Measurements from ENCODE around the gene ACTL6B. TPM values are rescaled to one million over a fixed set of nuclear protein-coding genes. Genes with fewer than 3 reads are reported as not detected.
"Not testable (repeated sequence)": the region's sequence is repeated elsewhere in the genome, so short reads cannot be mapped to it uniquely, and the experiment has no call there.

The ACTL6B gene
- total and polyA plus RNA-seq, 2 of the 13 experiments (the other 11 are each of a cell fraction or from before 2014, with no cell fraction given) = not detected

DNA sequence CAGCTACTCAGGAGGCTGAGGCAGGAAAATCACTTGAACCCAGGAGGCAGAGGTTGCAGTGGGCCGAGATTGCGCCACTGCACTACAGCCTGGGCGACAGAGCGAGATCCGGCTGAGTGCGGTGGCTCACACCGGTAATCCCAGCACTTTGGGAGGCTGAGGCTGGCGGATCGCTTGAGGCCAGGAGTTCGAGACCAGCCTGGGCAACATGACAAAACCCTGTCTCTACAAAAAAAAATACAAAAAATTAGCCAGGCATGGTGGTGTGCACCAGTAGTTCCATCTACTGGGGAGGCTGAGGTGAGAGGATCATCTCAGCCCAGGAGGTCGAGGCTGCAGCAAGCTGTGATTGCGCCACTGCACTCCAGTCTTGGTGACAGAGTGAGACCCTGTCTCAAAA is 12.9 kb upstream of the ACTL6B start:
- CTCF ChIA-PET (ENCODE audit: low intra/inter-chr PET ratio, low total read pairs); H3K9ac ChIP-seq (ENCODE audit: insufficient read depth, low read depth, low read length); H2AFZ ChIP-seq (ENCODE audit: low read length); ATAC-seq; BruUV-seq (replicated peaks); H3K27me3 ChIP-seq (ENCODE audit: control insufficient read depth in 1 of 2, insufficient read depth in 2 of 2, low read length in 2 of 2); POLR2A ChIA-PET; H3K4me1 ChIP-seq (ENCODE audit: insufficient read depth, low read length); DNase-seq (ENCODE audit: low spot score); FAIRE-seq; H3K79me2 ChIP-seq (ENCODE audit: insufficient read depth, low read length); H3K4me2 ChIP-seq (ENCODE audit: low read depth, low read length); H3K27ac ChIP-seq (ENCODE audit: extremely low read length, insufficient read depth, low read length); in situ Hi-C loops (cut with HindIII; ENCODE audit: extremely low pct_ligation_motif_present, low pct_unique_long_range_greater_than_20kb); H3K9me3 ChIP-seq (ENCODE audit: low read length); H4K20me1 ChIP-seq (ENCODE audit: insufficient read depth, low read length); H3K4me3 ChIP-seq (replicated peaks in 1 of 3; ENCODE audit: insufficient read depth in 1 of 3, low read depth in 2 of 3, low read length in 3 of 3); H3K36me3 ChIP-seq (replicated peaks in 1 of 2; ENCODE audit: control insufficient read depth in 1 of 2, insufficient read depth in 2 of 2, low read length in 2 of 2); intact Hi-C loops (cut with micrococcal nuclease; ENCODE audit: unreplicated experiment): not testable (repeated sequence)
- WGBS (ENCODE audit: low lambda C conversion rate) = 85% methylated on average over 12 of the region's 12 CpGs

DNA sequence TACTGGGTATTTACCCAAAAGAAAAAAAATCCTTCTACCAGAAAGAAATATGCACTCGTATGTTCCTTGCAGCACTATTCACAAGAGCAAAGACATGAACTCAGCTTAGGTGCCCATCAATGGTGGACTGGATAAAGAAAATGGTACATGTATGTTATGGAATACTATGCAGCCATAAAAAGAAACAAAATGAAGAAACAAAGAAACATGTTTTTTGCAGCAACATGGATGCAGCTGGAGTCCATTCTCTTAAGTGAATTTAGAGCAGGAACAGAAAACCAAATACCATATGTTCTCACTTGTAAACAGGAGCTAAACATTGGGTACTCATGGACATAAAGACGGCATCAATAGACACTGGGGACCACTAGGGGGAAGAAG is 11.8 kb upstream of the ACTL6B start:
- ChIA-PET CTCF (ENCODE audit: low intra/inter-chr PET ratio, low total read pairs) (no interaction called here), POLR2A (no interaction called here)
- Histone ChIP-seq H3K4me2 (ENCODE audit: low read depth, low read length) (no peak overlapping the region), H4K20me1 (ENCODE audit: insufficient read depth, low read length) (no peaks in the 10 kb centered on the region), H3K9me3 (ENCODE audit: low read length) (no peaks in the 10 kb centered on the region), H3K4me1 (ENCODE audit: insufficient read depth, low read length) (peaks cover 6% of the 10 kb centered on the region; the same call in 1 of the 2 replicates), H3K36me3 (replicated peaks in 1 of 2; ENCODE audit: control insufficient read depth in 1 of 2, insufficient read depth in 2 of 2, low read length in 2 of 2) (no peaks in the 10 kb centered on the region), H3K27ac (ENCODE audit: extremely low read length, insufficient read depth, low read length) (no peak overlapping the region), H3K4me3 (replicated peaks in 1 of 3; ENCODE audit: insufficient read depth in 1 of 3, low read depth in 2 of 3, low read length in 3 of 3) (no peak overlapping the region), H2AFZ (ENCODE audit: low read length) (no peak overlapping the region), H3K9ac (ENCODE audit: insufficient read depth, low read depth, low read length) (no peak overlapping the region), H3K79me2 (ENCODE audit: insufficient read depth, low read length) (no peaks in the 10 kb centered on the region), H3K27me3 (ENCODE audit: control insufficient read depth in 1 of 2, insufficient read depth in 2 of 2, low read length in 2 of 2) (peaks cover 0 to 4% of the 10 kb centered on the region in 2 experiments; a peak in 4 of 5 replicates)
- intact Hi-C loops (cut with micrococcal nuclease; ENCODE audit: unreplicated experiment) = no loop called here
- WGBS (ENCODE audit: low lambda C conversion rate) = 25% methylated on average over 2 of the region's 2 CpGs
- TF ChIP-seq RFX5 (IDR thresholded peaks at IDR 0.05; ENCODE audit: low read depth, low read length) (no peak), MED8 (CRISPR knock-in tag; IDR thresholded peaks at IDR 0.05; ENCODE audit: insufficient replicate concordance) (no peak)
- TF ChIP-seq, protein P1, sequence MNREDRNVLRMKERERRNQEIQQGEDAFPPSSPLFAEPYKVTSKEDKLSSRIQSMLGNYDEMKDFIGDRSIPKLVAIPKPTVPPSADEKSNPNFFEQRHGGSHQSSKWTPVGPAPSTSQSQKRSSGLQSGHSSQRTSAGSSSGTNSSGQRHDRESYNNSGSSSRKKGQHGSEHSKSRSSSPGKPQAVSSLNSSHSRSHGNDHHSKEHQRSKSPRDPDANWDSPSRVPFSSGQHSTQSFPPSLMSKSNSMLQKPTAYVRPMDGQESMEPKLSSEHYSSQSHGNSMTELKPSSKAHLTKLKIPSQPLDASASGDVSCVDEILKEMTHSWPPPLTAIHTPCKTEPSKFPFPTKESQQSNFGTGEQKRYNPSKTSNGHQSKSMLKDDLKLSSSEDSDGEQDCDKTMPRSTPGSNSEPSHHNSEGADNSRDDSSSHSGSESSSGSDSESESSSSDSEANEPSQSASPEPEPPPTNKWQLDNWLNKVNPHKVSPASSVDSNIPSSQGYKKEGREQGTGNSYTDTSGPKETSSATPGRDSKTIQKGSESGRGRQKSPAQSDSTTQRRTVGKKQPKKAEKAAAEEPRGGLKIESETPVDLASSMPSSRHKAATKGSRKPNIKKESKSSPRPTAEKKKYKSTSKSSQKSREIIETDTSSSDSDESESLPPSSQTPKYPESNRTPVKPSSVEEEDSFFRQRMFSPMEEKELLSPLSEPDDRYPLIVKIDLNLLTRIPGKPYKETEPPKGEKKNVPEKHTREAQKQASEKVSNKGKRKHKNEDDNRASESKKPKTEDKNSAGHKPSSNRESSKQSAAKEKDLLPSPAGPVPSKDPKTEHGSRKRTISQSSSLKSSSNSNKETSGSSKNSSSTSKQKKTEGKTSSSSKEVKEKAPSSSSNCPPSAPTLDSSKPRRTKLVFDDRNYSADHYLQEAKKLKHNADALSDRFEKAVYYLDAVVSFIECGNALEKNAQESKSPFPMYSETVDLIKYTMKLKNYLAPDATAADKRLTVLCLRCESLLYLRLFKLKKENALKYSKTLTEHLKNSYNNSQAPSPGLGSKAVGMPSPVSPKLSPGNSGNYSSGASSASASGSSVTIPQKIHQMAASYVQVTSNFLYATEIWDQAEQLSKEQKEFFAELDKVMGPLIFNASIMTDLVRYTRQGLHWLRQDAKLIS (CRISPR knock-in tag; IDR thresholded peaks at IDR 0.05) = no peak
- no TSS peak for BruUV-seq (replicated peaks)
- DNase-seq (ENCODE audit: low spot score) = no peak
- no peak for ATAC-seq
- FAIRE-seq = no peak
- in situ Hi-C loops (cut with HindIII; ENCODE audit: extremely low pct_ligation_motif_present, low pct_unique_long_range_greater_than_20kb) = no loop called here
